ENCODE measurements around the gene GPR132. TPM values are rescaled to one million over a fixed set of nuclear protein-coding genes. Genes with fewer than 3 reads are reported as not detected.

The GPR132 gene
- total and polyA plus RNA-seq, 9 of the 15 experiments (the other 6 are each of a cell fraction or from before 2014, with no cell fraction given), result 0.01 to 1.1 (median 0.25) TPM; not detected in 1

DNA sequence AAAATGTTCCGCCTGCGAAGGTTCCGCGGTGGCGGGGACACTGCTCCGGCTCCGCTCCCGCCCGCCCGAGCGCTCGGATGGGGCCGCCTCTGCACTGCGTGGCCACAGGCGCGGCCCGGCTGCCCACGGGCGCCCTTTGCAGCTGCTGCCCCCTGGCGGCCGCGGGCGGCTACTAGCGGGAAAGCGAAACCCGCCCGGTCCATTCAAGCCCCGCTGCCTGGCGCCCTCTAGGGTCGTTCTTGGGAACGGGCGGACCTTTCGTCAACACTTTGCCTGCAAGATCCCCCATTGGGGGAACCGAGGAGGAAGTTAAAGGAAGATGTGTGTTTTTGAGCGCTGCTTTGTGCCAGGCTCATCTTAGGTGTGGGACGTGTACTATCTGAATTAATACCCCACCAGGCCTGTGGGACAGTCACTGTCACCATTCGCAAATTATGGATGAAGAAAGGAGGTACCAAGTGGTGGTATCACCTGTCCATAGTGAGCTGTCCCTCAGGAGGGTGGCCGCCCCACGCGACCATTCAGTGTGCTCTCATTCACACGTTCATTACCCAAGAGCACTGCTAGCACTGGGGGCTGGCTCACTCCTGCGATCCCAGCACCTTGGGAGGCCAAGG is 19.4 kb downstream of the GPR132 start (continued):
- no peak for TF ChIP-seq CEBPG (CRISPR knock-in tag; IDR thresholded peaks at IDR 0.05)
- no peak for TF ChIP-seq CEBPG (tag; conservative IDR thresholded peaks at IDR 0.05 in 1 of 2, IDR thresholded peaks at IDR 0.05 in 1 of 2)
- TF ChIP-seq ZFP30 (CRISPR knock-in tag; IDR thresholded peaks at IDR 0.05; ENCODE audit: borderline replicate concordance), result no peak
- TF ChIP-seq, protein P1, sequence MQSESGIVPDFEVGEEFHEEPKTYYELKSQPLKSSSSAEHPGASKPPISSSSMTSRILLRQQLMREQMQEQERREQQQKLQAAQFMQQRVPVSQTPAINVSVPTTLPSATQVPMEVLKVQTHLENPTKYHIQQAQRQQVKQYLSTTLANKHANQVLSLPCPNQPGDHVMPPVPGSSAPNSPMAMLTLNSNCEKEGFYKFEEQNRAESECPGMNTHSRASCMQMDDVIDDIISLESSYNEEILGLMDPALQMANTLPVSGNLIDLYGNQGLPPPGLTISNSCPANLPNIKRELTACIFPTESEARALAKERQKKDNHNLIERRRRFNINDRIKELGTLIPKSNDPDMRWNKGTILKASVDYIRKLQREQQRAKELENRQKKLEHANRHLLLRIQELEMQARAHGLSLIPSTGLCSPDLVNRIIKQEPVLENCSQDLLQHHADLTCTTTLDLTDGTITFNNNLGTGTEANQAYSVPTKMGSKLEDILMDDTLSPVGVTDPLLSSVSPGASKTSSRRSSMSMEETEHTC (IDR thresholded peaks at IDR 0.05), result no peak
- TF ChIP-seq BCOR (IDR thresholded peaks at IDR 0.05), result no peak
- TF ChIP-seq NFYB (IDR thresholded peaks at IDR 0.05; ENCODE audit: extremely low read depth, insufficient read length), result no peak
- TF ChIP-seq ZNF57 (CRISPR knock-in tag; IDR thresholded peaks at IDR 0.05), result no peak
- no peak for TF ChIP-seq RBM34 (IDR thresholded peaks at IDR 0.05; ENCODE audit: borderline replicate concordance, insufficient read depth, low read length)
- TF ChIP-seq NFE2 (IDR thresholded peaks at IDR 0.05; ENCODE audit: low read depth), result no peak
- no peak for TF ChIP-seq IFI16 (CRISPR knock-in tag; IDR thresholded peaks at IDR 0.05)
- no peak for TF ChIP-seq SAFB2 (IDR thresholded peaks at IDR 0.05; ENCODE audit: borderline replicate concordance, low read depth, low read length, severe bottlenecking)
- no peak for TF ChIP-seq ZNF444 (CRISPR knock-in tag; IDR thresholded peaks at IDR 0.05)
- no peak for TF ChIP-seq TCF7L2 (IDR thresholded peaks at IDR 0.05; ENCODE audit: low read depth, low read length)
- no peak for TF ChIP-seq ZNF212 (CRISPR knock-in tag; IDR thresholded peaks at IDR 0.05)
- TF ChIP-seq, protein P2, sequence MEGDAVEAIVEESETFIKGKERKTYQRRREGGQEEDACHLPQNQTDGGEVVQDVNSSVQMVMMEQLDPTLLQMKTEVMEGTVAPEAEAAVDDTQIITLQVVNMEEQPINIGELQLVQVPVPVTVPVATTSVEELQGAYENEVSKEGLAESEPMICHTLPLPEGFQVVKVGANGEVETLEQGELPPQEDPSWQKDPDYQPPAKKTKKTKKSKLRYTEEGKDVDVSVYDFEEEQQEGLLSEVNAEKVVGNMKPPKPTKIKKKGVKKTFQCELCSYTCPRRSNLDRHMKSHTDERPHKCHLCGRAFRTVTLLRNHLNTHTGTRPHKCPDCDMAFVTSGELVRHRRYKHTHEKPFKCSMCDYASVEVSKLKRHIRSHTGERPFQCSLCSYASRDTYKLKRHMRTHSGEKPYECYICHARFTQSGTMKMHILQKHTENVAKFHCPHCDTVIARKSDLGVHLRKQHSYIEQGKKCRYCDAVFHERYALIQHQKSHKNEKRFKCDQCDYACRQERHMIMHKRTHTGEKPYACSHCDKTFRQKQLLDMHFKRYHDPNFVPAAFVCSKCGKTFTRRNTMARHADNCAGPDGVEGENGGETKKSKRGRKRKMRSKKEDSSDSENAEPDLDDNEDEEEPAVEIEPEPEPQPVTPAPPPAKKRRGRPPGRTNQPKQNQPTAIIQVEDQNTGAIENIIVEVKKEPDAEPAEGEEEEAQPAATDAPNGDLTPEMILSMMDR (IDR thresholded peaks at IDR 0.05 in 2 of 3, conservative IDR thresholded peaks at IDR 0.05 in 1 of 3; ENCODE audit: insufficient read depth in 2 of 3, low read depth in 1 of 3, low read length in 3 of 3), result peak; percentile 98 to 100 (median 100)
- no peak for TF ChIP-seq MTF1 (CRISPR knock-in tag; IDR thresholded peaks at IDR 0.05; ENCODE audit: borderline replicate concordance)
- TF ChIP-seq ZNF384 (IDR thresholded peaks at IDR 0.05; ENCODE audit: low read depth, low read length), result no peak
- TF ChIP-seq ZNF764 (CRISPR knock-in tag; IDR thresholded peaks at IDR 0.05; ENCODE audit: low read depth), result no peak
- TF ChIP-seq NR2F6 (CRISPR knock-in tag; IDR thresholded peaks at IDR 0.05), result no peak
- TF ChIP-seq, protein P3, sequence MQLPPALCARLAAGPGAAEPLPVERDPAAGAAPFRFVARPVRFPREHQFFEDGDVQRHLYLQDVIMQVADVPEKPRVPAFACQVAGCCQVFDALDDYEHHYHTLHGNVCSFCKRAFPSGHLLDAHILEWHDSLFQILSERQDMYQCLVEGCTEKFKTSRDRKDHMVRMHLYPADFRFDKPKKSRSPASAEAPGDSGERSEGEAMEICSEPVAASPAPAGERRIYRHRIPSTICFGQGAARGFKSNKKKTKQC (CRISPR knock-in tag; IDR thresholded peaks at IDR 0.05), result no peak
- TF ChIP-seq SMARCC2 (IDR thresholded peaks at IDR 0.05; ENCODE audit: low read depth), result no peak
- no peak for TF ChIP-seq SMAD3 (CRISPR knock-in tag; conservative IDR thresholded peaks at IDR 0.05)
- TF ChIP-seq, protein P4, sequence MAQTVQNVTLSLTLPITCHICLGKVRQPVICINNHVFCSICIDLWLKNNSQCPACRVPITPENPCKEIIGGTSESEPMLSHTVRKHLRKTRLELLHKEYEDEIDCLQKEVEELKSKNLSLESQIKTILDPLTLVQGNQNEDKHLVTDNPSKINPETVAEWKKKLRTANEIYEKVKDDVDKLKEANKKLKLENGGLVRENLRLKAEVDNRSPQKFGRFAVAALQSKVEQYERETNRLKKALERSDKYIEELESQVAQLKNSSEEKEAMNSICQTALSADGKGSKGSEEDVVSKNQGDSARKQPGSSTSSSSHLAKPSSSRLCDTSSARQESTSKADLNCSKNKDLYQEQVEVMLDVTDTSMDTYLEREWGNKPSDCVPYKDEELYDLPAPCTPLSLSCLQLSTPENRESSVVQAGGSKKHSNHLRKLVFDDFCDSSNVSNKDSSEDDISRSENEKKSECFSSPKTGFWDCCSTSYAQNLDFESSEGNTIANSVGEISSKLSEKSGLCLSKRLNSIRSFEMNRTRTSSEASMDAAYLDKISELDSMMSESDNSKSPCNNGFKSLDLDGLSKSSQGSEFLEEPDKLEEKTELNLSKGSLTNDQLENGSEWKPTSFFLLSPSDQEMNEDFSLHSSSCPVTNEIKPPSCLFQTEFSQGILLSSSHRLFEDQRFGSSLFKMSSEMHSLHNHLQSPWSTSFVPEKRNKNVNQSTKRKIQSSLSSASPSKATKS (CRISPR knock-in tag; IDR thresholded peaks at IDR 0.05), result no peak
- TF ChIP-seq ZNF717 (CRISPR knock-in tag; IDR thresholded peaks at IDR 0.05), result no peak
- 0 out of 2 replicates have a peak, but pooled peaks have one; percentile 21 for TF ChIP-seq RBFOX2 (IDR thresholded peaks at IDR 0.05; ENCODE audit: low read depth, low read length)

Measured in K562 (cell line).